Naive B cell (primary cell): ENCODE data around the gene LLCFC1. TPM values are rescaled to one million over a fixed set of nuclear protein-coding genes. Genes with fewer than 3 reads are reported as not detected.

Source experiments
- ATAC-seq, 2 donors: fragments of 150-1000 bp; cut with Tn5 transposase; 2 replicates each; pipeline ENCODE4 v1.10.0; 2021; ENCODE audit warnings: low read depth in 2 of 2, mild to moderate bottlenecking in 2 of 2, moderate library complexity in 2 of 2
- DNase-seq: peaks from one replicate; pipeline ENCODE4 v3.0.0; 2022
- H3K27ac Mint-ChIP-seq, 6 donors: one replicate each; pipeline ENCODE4 v1.8.0; 2020 to 2022; ENCODE audit warnings: mild to moderate bottlenecking in 6 of 6, mixed read lengths in 6 of 6, moderate library complexity in 5 of 6, inconsistent platforms in 2 of 6
- H3K27me3 Mint-ChIP-seq, 3 donors: one replicate each; pipeline ENCODE4 v1.8.0; 2021 to 2022; ENCODE audit warnings: mixed read lengths in 3 of 3, mild to moderate bottlenecking in 1 of 3
- H3K36me3 Mint-ChIP-seq, 2 donors: one replicate each; pipeline ENCODE4 v1.8.0; 2020 to 2022; ENCODE audit warnings: mixed read lengths in 2 of 2, inconsistent platforms in 1 of 2, mild to moderate bottlenecking in 1 of 2
- H3K4me1 Mint-ChIP-seq, 3 donors: one replicate each; pipeline ENCODE4 v1.8.0; 2020 to 2022; ENCODE audit warnings: mixed read lengths in 3 of 3, inconsistent platforms in 1 of 3, mild to moderate bottlenecking in 1 of 3, moderate library complexity in 1 of 3
- H3K4me3 Mint-ChIP-seq, 8 donors: one replicate each; pipeline ENCODE4 v1.8.0; 2020 to 2022; ENCODE audit warnings: mild to moderate bottlenecking in 8 of 8, mixed read lengths in 8 of 8, moderate library complexity in 8 of 8, inconsistent platforms in 2 of 8
- H3K9me3 Mint-ChIP-seq, 7 donors: one replicate each; pipeline ENCODE4 v1.8.0; 2020 to 2022; ENCODE audit warnings: mixed read lengths in 7 of 7, mild to moderate bottlenecking in 5 of 7, inconsistent platforms in 2 of 7, moderate library complexity in 1 of 7
- polyA plus RNA-seq, 6 donors: library from polyadenylated mRNA; unstranded; fragments of 300-500 nt; fragmentation: Illumina TruSeq; gene quantifications; one replicate each; pipeline ENCODE4 v1.2.3, GENCODE V29; 2021; ENCODE audit warnings: low read depth in 6 of 6

LLCFC1 gene
- polyA plus RNA-seq, 6 donors from 2014 or later, result not detected

GRCh38 chr7:142935941-142936565 is 3.2 kb upstream of the LLCFC1 start:
- Mint-ChIP-seq H3K36me3 (peaks cover 0 to 4% of the 10 kb centered on the region in 2 donors), H3K27ac (peak overlapping the region in 1 of 6 donors; percentile 38), H3K4me1 (peaks cover 0 to 4% (median 0%) of the 10 kb centered on the region in 3 donors), H3K4me3 (no peak overlapping the region), H3K9me3 (no peaks in the 10 kb centered on the region), H3K27me3 (peaks cover 0 to 28% (median 22%) of the 10 kb centered on the region in 3 donors)
- no peak for DNase-seq
- no peak for ATAC-seq

GRCh38 chr7:142938611-142939010 is 673 bp upstream of the LLCFC1 start:
- peaks cover 0 to 4% of the 10 kb centered on the region in 2 donors for H3K36me3 Mint-ChIP-seq
- no peaks in the 10 kb centered on the region for H3K9me3 Mint-ChIP-seq
- DNase-seq (no peak), ATAC-seq (no peak)
- no peak overlapping the region for H3K27ac Mint-ChIP-seq
- H3K4me3 Mint-ChIP-seq, result no peak overlapping the region
- H3K27me3 Mint-ChIP-seq, result peaks cover 0 to 43% (median 34%) of the 10 kb centered on the region in 3 donors
- H3K4me1 Mint-ChIP-seq, result peaks cover 0 to 4% (median 0%) of the 10 kb centered on the region in 3 donors

GRCh38 chr7:142940966-142941535 is 1.8 kb downstream of the LLCFC1 start:
- H3K36me3 Mint-ChIP-seq, result no peaks in the 10 kb centered on the region
- DNase-seq (no peak), ATAC-seq (no peak)
- no peaks in the 10 kb centered on the region for H3K9me3 Mint-ChIP-seq
- peaks cover 4 to 57% (median 43%) of the 10 kb centered on the region in 3 donors for H3K27me3 Mint-ChIP-seq
- peak overlapping the region in 3 of 6 donors; percentile 15 to 86 (median 72) for H3K27ac Mint-ChIP-seq
- no peak overlapping the region for H3K4me3 Mint-ChIP-seq
- H3K4me1 Mint-ChIP-seq, result peaks cover 0 to 4% (median 0%) of the 10 kb centered on the region in 3 donors

GRCh38 chr7:142941541-142941940 is 2.3 kb downstream of the LLCFC1 start:
- H3K36me3 Mint-ChIP-seq, result no peaks in the 10 kb centered on the region
- ATAC-seq (no peak), DNase-seq (no peak)
- H3K27ac Mint-ChIP-seq, result peak overlapping the region in 3 of 6 donors; percentile 15 to 86 (median 59)
- no peaks in the 10 kb centered on the region for H3K9me3 Mint-ChIP-seq
- H3K4me1 Mint-ChIP-seq, result peaks cover 0 to 4% (median 0%) of the 10 kb centered on the region in 3 donors
- peaks cover 4 to 56% (median 40%) of the 10 kb centered on the region in 3 donors for H3K27me3 Mint-ChIP-seq
- H3K4me3 Mint-ChIP-seq, result no peak overlapping the region

- H3K4me1 Mint-ChIP-seq, result peaks cover 0 to 4% (median 0%) of the 10 kb centered on the region in 3 donors
These were observed 3.5 kb downstream of the LLCFC1 start for GRCh38 chr7:142942746-142943145.

GRCh38 chr7:142943706-142944268 is 4.5 kb downstream of the LLCFC1 start:
- H3K36me3 Mint-ChIP-seq, result no peaks in the 10 kb centered on the region
- H3K4me1 Mint-ChIP-seq, result peaks cover 0 to 2% (median 0%) of the 10 kb centered on the region in 3 donors
- peaks cover 7 to 59% (median 44%) of the 10 kb centered on the region in 3 donors for H3K27me3 Mint-ChIP-seq
- DNase-seq, result no peak
- H3K4me3 Mint-ChIP-seq, result no peak overlapping the region
- H3K9me3 Mint-ChIP-seq, result no peaks in the 10 kb centered on the region
- ATAC-seq, result no peak
- H3K27ac Mint-ChIP-seq, result no peak overlapping the region

More at GRCh38 chr7:142942746-142943145, 3.5 kb downstream of the LLCFC1 start:
- H3K9me3 Mint-ChIP-seq, result no peaks in the 10 kb centered on the region
- peak overlapping the region in 1 of 6 donors; percentile 43 for H3K27ac Mint-ChIP-seq
- H3K4me3 Mint-ChIP-seq, result no peak overlapping the region
- no peaks in the 10 kb centered on the region for H3K36me3 Mint-ChIP-seq
- H3K27me3 Mint-ChIP-seq, result peaks cover 7 to 59% (median 44%) of the 10 kb centered on the region in 3 donors
- no peak for DNase-seq
- ATAC-seq, result no peak

GRCh38 chr7:142945001-142945400 is 5.7 kb downstream of the LLCFC1 start:
- peak overlapping the region in 1 of 6 donors; percentile 26 for H3K27ac Mint-ChIP-seq
- no peaks in the 10 kb centered on the region for H3K9me3 Mint-ChIP-seq
- ATAC-seq (no peak), DNase-seq (no peak)
- no peak overlapping the region for H3K4me3 Mint-ChIP-seq
- peaks cover 7 to 60% (median 45%) of the 10 kb centered on the region in 3 donors for H3K27me3 Mint-ChIP-seq
- H3K36me3 Mint-ChIP-seq, result no peaks in the 10 kb centered on the region
- no peaks in the 10 kb centered on the region for H3K4me1 Mint-ChIP-seq

- H3K27ac Mint-ChIP-seq, result no peak overlapping the region
- no peak for DNase-seq
- ATAC-seq, result no peak
- peaks cover 0 to 4% of the 10 kb centered on the region in 2 donors for H3K36me3 Mint-ChIP-seq
- peaks cover 0 to 5% (median 0%) of the 10 kb centered on the region in 7 donors for H3K9me3 Mint-ChIP-seq
- peaks cover 7 to 36% (median 24%) of the 10 kb centered on the region in 3 donors for H3K27me3 Mint-ChIP-seq
- peak overlapping the region in 1 of 8 donors; percentile 48 for H3K4me3 Mint-ChIP-seq
- H3K4me1 Mint-ChIP-seq, result no peaks in the 10 kb centered on the region
These were observed 9.3 kb downstream of the LLCFC1 start for GRCh38 chr7:142948603-142949002.

GRCh38 chr7:142950235-142950634 is 11.0 kb downstream of the LLCFC1 start:
- Mint-ChIP-seq H3K4me3 (no peak overlapping the region), H3K9me3 (peaks cover 4 to 15% (median 9%) of the 10 kb centered on the region in 7 donors), H3K36me3 (peaks cover 0 to 10% of the 10 kb centered on the region in 2 donors), H3K4me1 (peaks cover 0 to 4% (median 3%) of the 10 kb centered on the region in 3 donors), H3K27me3 (peaks cover 5 to 20% (median 14%) of the 10 kb centered on the region in 3 donors), H3K27ac (no peak overlapping the region)
- DNase-seq (no peak), ATAC-seq (no peak)

GRCh38 chr7:142954680-142955268 is 15.5 kb downstream of the LLCFC1 start:
- ATAC-seq, result peak; percentile 97 to 99
- Mint-ChIP-seq H3K27ac (peak overlapping the region in 1 of 6 donors; percentile 81), H3K36me3 (peaks cover 0 to 27% of the 10 kb centered on the region in 2 donors), H3K9me3 (peaks cover 16 to 30% (median 23%) of the 10 kb centered on the region in 7 donors), H3K27me3 (peaks cover under 1 to 18% (median 14%) of the 10 kb centered on the region in 3 donors), H3K4me3 (no peak overlapping the region), H3K4me1 (peaks cover 0 to 4% (median 3%) of the 10 kb centered on the region in 3 donors)
- peak; percentile 8 for DNase-seq

GRCh38 chr7:142956951-142957623 is 17.8 kb downstream of the LLCFC1 start:
- Mint-ChIP-seq H3K36me3 (peaks cover 0 to 27% of the 10 kb centered on the region in 2 donors), H3K4me1 (peaks cover 0 to 4% (median 3%) of the 10 kb centered on the region in 3 donors), H3K27ac (no peak overlapping the region)

GRCh38 chr7:142957723-142958122 is 18.4 kb downstream of the LLCFC1 start:
- DNase-seq (no peak), ATAC-seq (no peak)
- H3K4me3 Mint-ChIP-seq, result no peak overlapping the region
- peaks cover 0 to 27% of the 10 kb centered on the region in 2 donors for H3K36me3 Mint-ChIP-seq
- peaks cover 0 to 4% (median 3%) of the 10 kb centered on the region in 3 donors for H3K4me1 Mint-ChIP-seq
- peaks cover 12 to 26% (median 24%) of the 10 kb centered on the region in 3 donors for H3K27me3 Mint-ChIP-seq
- peak overlapping the region in 1 of 6 donors; percentile 3 for H3K27ac Mint-ChIP-seq
- H3K9me3 Mint-ChIP-seq, result peaks cover 16 to 30% (median 23%) of the 10 kb centered on the region in 7 donors

More at GRCh38 chr7:142956951-142957623, 17.8 kb downstream of the LLCFC1 start:
- peaks cover 16 to 30% (median 23%) of the 10 kb centered on the region in 7 donors for H3K9me3 Mint-ChIP-seq
- no peak for DNase-seq
- H3K27me3 Mint-ChIP-seq, result peaks cover 12 to 26% (median 24%) of the 10 kb centered on the region in 3 donors
- ATAC-seq, result no peak
- H3K4me3 Mint-ChIP-seq, result no peak overlapping the region

GRCh38 chr7:142959202-142959601 is 19.9 kb downstream of the LLCFC1 start:
- H3K27ac Mint-ChIP-seq, result no peak overlapping the region
- DNase-seq (no peak), ATAC-seq (no peak)
- H3K4me1 Mint-ChIP-seq, result peaks cover 0 to 3% (median 0%) of the 10 kb centered on the region in 3 donors
- peaks cover 11 to 23% (median 18%) of the 10 kb centered on the region in 7 donors for H3K9me3 Mint-ChIP-seq
- peaks cover 17 to 39% (median 33%) of the 10 kb centered on the region in 3 donors for H3K27me3 Mint-ChIP-seq
- H3K4me3 Mint-ChIP-seq, result no peak overlapping the region
- peaks cover 0 to 18% of the 10 kb centered on the region in 2 donors for H3K36me3 Mint-ChIP-seq
